GM19239 (cell line): ENCODE measurements around the gene DOCK11.
"Not testable (repeated sequence)": the region's sequence is repeated elsewhere in the genome, so short reads cannot be mapped to it uniquely, and the experiment has no call there.

ENCODE experiments used
- DNase-seq: peaks from one replicate; pipeline ENCODE4 v3.0.0; 2011; ENCODE audit warnings: low spot score; ENCODE audit not compliant: insufficient read length
- FAIRE-seq: peaks from 2 replicates; lab custom pipeline; 2011; peaks lifted over from hg19 to GRCh38; lab: Jason Lieb, UNC

The DOCK11 gene

DNA sequence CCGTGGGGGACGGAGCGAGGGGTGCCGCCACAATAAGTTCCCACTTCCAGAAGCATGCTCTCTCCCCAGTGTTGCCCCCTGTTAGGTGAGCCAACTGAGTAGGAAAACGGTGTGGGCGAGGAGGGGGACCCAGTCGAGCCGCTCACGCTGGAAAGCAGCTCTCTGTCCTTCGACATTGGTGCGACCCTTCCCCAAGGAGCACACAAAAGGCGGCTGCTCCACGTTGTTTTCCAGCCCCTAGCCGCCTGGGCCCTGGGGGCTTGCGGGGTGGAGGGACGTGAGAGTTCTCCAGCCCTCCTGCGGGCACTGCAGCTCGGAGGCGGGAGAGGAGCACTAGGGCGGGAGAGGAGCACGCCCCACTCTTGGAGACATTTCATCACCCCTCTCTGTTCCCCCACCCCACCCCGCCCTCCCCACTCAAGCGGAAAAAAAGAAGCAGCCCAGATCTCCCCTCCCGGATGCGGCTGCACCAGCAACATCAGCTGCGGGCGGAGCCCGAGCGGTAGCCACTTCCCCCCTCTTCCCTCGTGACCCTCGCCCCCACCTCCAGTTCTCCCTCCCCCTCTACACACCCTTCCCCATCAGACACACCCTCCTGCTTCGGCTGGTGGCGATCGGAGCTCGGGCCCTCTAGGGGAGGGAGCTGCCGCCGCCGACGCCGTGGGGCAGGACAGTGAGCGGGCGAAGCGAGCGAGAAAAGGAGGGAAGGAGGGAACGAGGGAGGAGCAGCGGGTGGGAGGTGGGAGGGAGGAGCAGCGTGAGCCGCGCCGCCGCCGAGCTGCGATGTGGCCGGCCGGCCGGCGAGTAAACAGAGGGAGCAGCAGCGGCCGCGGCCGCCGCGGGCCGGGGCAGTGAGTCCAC lies at the start of gene DOCK11:
DOCK11 (plus strand) TSS at position 755 of the 861 bp plus-strand sequence. CDS start 157 bp downstream, outside the sequence.
- FAIRE-seq (peak; percentile 98), DNase-seq (peak; percentile 44)

- no peak for DNase-seq
- FAIRE-seq: no peak
These were observed 47.3 kb upstream of the DOCK11 start for GRCh38 chrX:118448273-118448783.

DNA sequence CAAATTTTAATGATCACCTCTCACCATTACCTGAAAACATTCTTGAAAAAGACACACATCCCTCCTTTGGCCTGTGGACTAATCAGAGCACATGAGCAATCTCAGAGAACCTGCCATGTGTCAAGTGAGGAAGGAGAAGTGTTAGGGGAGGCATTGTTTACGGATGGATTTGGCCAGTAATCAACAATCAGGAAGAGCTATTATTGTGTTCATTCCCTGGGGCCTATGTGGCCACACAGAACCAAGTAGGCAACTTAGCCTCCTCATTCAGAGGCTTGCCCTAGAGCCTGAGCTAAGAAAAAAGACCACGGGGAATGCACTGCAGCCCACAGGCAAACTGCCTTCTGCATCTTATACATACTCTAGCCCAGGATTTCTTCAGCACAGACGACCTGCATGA lies 40.6 kb upstream of the DOCK11 start:
- FAIRE-seq (no peak), DNase-seq (no peak)

- DNase-seq: peak; percentile 12
- FAIRE-seq: peak; percentile 72
These were observed 36.1 kb upstream of the DOCK11 start for GRCh38 chrX:118459494-118459893.

DNA sequence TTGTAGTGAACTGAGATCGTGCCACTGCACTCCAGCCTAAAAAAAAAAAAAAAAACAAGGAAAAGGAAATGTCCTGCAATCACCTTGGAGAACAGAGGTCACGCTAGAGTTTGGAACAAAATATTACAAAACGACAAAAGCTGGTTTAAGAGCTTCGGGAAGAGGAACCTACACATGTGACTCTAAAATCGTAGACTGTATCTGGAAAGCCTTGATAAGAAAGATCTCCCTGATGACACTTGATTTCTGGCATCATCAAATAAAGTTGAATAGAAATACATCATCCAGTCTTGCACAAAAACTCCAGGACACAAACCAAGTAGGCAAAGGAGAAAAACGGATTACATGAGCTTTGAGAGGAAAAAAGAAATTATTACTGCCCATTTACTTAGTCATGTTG lies 31.1 kb upstream of the DOCK11 start:
- FAIRE-seq (no peak), DNase-seq (no peak)

- FAIRE-seq: peak; percentile 8
These were observed 27.5 kb upstream of the DOCK11 start for GRCh38 chrX:118468122-118468521.

GRCh38 chrX:118470721-118471347 lies 24.8 kb upstream of the DOCK11 start:
- not testable (repeated sequence) for DNase-seq, FAIRE-seq

More at GRCh38 chrX:118468122-118468521, 27.5 kb upstream of the DOCK11 start:
- DNase-seq: no peak

DNA sequence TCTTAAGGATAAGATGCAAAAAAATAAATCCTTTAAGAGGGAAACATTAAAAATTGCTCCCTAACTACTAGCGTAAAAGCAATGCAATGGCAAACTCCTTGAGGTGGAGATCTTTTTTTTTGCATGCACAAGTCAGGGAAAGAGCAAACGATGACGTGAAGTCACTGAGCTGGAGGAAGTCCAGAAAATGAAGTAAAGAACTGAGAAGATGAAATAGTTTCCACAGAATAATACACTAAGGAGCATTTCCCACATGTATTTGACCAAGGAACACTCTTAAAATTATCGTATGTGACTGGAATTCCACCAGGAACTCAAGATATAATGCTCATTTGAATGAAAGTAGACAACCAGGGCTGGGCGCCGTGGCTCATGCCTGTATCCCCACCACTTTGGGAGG lies 21.0 kb upstream of the DOCK11 start:
- FAIRE-seq: no peak
- no peak for DNase-seq

GRCh38 chrX:118475903-118476302 lies 19.7 kb upstream of the DOCK11 start:
- FAIRE-seq (no peak), DNase-seq (no peak)

DNA sequence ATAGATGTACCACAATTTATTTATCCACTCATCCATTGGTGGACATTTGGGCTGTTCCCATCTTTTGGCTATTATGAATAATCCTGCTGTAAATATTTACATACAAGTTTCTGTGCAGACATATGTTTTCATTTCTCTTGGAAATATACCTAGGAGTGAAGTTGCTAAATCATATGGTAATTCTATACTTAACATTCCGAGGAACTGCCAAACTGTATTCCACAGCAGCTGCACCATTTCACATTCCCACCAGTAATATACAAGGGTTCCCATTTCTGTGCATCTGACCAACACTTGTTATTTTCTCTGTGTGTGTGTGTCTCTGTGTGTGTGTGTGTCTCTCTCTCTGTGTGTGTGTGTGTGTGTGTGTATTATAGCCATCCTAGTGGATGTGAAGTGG lies 15.4 kb upstream of the DOCK11 start:
- DNase-seq: no peak
- FAIRE-seq: no peak

DNA sequence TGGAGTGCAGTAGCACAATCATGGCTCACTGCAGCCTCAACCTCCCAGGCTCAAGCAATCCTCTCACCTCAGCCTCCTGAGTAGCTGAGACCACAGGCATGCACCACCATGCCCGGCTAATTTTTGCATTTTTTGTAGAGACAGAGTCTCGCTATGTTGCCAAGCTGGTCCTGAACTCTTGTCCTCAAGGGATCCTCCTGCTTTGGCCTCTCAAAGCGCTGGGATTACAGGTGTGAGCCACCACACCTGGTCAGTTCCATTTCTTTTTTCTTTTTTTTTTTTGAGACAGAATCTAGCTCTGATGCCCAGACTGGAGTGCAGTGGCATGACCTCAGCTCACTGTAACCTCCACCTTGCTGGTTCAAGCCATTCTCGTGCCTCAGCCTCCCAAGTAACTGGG lies 13.2 kb upstream of the DOCK11 start:
- DNase-seq, FAIRE-seq: not testable (repeated sequence)

- FAIRE-seq (no peak), DNase-seq (no peak)
These were observed 11.3 kb upstream of the DOCK11 start for GRCh38 chrX:118484216-118484903.

- DNase-seq, FAIRE-seq: not testable (repeated sequence)
These were observed 8.9 kb upstream of the DOCK11 start for GRCh38 chrX:118486693-118487092.

GRCh38 chrX:118493016-118493415 lies 2.6 kb upstream of the DOCK11 start:
- DNase-seq: no peak
- FAIRE-seq: peak; percentile 61

DNA sequence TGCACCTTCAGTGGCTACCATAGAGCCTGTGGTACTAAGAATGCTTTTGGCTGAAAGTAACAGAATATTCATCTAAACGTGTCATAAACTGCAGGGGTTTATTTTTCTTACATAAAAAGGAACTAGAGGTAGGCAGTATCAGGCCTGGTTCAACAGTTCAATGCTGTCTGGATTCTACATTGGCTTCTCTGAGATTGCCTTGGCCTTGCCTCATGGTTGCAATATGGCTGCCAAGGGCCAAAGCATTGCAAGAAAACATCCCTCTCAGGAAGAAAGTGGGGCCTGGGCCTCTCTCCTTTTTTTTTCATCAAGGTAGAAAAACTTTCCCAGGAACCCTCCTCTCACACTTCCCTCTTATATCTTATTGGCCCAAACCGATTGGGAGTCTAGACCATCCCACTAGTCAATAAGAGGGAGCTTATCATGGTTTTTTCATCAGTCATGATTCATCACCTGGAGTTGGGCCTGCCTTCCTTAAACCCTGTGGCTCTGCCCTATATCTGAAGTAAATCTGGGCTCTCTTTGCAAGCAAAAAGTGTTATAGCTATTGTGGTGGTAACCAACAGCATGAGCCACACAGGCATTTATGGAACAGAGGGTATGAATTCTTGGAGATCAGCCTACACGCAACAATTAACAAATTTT lies 1.8 kb upstream of the DOCK11 start:
- no peak for DNase-seq
- FAIRE-seq: peak; percentile 68

GRCh38 chrX:118495958-118496762 lies 545 bp downstream of the DOCK11 start:
- no peak for DNase-seq
- FAIRE-seq: no peak

GRCh38 chrX:118496763-118497079 lies 1.1 kb downstream of the DOCK11 start:
- FAIRE-seq (no peak), DNase-seq (no peak)

DNA sequence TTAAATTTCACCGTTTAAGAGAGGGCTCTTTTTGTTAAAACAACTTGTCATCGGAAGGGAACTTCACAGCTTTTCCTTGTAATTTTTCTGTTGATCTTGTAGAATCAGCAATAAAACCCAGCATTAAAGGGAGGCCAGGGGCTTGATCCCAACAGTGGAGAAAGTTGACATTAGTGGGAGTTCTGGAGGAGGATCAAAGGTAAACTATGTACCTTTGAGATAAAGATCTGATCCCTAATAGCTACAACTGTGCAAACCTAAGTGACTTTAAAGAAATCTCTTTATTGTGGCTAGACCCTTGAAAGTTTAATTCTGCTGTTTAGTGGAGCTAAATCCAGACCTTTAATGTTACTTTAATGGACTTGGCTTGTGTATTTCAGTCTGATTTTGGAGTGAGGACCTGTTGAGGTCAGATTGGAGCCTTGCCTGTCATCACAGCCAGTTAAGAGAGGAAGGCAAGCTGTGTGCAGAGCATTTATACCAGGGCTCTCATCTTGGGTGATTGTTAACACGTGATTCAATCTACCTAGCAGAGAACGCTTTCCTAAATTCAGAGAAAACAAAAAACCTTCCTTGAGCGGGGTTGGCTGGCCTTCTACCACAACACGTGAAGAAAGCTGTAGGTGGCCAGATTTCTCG lies 1.7 kb downstream of the DOCK11 start:
- DNase-seq (no peak), FAIRE-seq (peak; percentile 92)

GRCh38 chrX:118498351-118498750 lies 2.7 kb downstream of the DOCK11 start:
- FAIRE-seq (no peak), DNase-seq (no peak)
